GM18519 (cell line): Measurements from ENCODE around the gene VTI1B.

Experiments
- ATAC-seq: cut with Tn5 transposase; IDR thresholded peaks from one replicate; pipeline ENCODE4 v1.9.1; 2021; ENCODE audit warnings: mild to moderate bottlenecking, moderate library complexity; ENCODE audit not compliant: unreplicated experiment, low FRiP score

Gene VTI1B

DNA sequence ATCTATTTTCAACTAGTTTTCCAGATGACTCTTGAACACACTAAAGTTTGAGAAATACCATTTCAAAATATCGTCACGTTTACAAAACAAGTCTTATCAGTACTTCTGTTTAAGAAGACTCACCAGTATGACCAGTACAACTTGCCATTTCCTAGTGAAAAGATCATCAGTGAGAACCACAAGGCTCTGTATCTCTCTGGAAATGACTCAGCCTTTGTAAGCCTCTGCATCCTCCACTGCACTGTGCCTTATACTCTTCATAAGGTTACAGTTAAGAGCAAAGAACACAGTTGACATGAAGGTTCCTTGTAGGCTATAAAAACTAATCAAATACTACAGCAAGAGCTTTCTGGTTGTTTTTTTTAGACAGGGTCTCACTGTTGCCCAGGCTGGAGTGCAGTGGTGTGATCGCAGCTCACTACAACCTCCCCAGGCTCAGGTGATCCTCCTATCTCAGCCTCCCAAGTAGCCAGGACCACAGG is 5.7 kb upstream of the VTI1B start:
- peak; percentile 90 for ATAC-seq

DNA sequence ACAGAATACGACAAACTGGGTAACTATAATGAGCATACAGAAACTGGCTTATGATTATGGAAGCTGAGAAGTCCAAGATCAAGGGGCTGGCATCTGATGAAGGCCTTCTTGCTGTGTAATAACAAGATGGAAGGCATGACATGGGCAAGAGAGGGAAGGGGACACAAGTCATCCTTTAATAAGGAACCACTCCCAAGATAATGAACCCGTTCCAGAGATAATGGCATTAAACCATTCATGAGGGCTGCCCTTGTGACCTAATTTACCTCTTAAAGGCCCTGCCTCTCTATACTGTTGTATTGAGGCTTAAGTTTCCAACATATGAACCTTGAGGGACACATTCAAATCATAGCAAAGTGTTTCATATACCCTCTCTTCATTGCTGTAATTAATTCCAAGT is 4.6 kb upstream of the VTI1B start:
- ATAC-seq: no peak

DNA sequence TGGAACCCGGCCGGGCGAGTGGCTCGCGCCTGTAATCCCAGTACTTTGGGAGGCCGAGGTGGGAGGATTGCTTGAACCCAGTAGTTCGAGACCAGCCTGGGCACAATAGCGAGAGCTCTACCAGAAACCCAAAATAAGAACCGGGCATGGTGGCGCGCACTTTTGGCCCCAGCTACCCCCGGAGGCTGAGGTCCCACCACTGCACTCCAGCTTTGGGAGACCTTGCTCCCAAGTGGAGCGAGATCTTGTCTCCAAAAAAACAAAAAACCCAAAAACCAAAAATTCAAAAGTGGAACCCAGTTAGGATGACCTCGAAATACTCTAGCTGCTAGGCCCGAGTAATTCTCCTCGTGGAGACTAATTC is 769 bp upstream of the VTI1B start:
- no peak for ATAC-seq

DNA sequence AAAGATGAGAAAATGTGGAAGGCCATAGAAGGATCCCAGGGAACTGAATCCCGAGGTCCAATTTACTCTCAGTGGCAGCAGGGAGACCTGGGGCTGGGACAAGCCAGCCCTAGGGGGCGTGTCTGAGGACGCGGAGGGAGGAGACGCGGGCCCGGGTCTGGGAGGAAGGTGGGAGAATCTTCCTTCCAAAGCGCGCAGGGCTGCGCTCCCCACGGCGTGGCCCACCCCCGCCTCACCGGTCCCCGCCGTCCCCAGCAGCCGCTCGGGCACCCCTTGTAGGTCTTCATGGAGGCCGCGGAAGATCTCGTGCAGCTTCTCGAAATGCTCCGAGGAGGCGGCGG is 323 bp downstream of the VTI1B start:
- peak; percentile 14 for ATAC-seq

DNA sequence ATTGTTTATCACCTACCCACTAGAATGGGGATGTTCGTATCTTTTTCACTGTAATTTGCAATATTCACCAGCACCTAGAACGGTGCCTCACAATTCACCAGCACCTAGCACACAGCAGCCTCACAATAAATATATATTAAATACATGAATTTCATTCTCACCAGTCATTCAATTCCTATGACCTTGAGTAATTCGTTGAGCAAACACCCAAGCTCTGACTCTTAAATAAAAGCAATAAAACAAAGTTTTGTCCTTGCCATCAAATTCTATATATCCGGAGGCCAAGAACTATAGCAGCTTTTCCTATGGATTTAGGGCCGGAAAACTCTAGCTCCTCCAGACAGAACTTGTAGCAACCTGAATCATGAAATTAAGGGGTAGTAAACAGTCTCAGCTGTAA is 981 bp downstream of the VTI1B start:
- no peak for ATAC-seq

DNA sequence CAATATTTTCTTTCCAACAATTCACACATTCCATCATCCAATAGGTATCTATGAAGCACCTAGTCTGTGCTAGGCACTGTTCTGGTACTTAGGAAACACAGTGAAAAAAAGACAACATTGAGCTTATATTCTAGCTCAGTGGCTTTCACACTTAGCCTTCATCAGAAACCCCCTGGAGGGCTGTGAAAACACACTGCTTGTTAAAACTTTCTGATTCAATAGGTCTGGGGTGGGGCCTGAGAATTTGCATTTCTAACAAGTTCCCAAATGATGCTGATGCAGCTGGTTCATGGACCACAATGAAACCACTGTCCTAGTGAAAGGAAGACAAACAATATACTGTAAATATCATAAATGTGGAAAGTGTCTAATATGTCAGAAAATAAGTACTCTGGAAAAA is 5.9 kb downstream of the VTI1B start:
- ATAC-seq: no peak

DNA sequence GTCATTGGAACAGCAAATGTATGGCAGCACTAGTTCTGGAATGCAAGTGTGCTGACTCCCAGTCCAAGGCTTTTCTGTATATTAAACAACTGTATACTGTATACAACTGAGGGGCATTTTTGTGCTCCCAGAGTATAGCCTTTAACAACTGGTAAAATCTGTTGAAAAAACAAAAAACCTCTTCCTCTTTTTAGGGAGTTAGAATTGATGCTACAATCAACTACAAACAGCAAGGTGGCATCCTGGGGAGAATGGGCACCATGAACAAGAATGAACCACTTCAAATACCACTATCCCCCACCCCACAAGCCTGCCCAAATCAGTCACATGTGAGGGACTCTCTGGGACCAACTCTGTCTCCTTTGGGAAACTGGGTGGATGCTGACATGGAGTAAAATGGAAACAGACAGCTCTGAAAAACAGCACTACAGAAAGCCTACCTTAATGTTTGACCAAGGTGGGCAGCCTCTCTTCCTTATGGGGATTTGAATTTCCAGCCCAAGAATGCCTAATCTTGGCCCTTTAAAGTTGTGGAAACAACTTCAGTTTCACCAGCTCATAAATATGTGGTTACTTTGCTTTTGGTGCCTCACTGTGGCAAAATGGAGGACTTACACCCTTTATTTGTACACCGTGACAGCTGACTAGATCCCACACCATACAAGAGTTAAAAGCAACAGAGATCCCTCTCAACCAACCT is 7.5 kb downstream of the VTI1B start:
- ATAC-seq: peak; percentile 48

DNA sequence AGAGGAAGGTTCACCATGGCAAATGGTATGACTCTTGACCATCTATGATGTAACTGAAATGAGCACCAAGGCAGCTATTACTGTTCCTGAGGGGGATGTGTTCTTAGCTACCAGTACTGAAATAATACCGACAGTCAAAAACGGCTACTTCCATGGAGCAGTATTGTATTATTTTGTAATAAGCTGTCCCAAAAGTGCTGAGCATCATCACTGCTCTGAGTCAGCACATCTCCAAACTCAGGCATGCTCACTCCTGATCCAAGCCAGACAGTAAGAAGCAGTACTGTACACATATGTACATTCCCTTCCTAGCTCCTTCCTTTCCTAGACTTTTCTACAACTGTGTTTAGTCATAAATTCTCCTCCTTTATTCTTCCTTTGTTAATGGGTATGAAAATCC is 8.6 kb downstream of the VTI1B start:
- ATAC-seq: no peak

DNA sequence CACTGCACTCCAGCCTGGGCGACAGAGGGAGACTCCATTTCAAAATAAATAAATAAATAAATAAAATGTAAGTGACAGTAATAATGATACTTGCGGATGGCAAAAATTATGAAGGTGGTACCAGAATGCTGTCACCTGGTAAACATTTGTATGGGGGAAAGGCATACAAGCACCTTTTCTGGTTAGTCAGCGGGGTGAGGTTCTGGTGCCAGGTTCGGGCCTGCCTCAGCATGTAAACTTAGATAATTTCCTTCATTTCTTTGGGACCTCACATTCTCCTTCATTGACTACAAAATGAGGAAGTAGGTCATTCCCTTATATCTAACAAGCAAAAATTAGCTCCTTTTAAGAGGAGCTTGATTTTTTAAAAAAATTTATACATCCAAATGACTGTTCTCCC is 10.8 kb downstream of the VTI1B start:
- ATAC-seq: no peak

DNA sequence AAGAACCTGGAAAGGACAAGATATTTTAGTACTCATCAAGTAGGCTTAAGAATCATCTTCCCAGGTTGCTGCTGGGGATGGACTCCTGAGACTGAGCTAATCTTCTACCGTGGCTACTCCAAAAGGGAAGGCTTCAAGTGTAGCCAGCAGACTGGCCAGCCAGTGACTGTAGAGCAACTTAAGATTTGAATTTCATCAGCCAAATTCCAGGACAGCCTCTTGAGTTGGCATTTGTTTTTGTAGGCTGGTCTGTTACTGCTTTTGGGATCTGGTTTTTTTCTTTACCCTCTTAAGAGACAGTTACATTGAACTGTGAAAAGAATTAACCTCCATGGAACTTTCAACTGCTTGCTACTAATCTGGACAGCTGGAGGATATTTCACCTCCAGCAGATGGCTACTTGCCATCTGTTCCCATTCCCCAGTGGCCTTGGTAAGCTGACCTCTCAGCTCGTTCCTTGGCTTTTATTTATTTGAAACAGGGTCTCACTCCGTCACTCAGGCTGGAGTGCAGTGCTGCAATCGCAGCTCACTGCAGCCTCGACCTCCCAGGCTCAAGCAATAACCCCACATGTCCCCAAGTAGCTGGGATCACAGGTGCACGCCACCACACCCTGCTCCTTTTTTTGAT is 20.7 kb downstream of the VTI1B start:
- no peak for ATAC-seq

DNA sequence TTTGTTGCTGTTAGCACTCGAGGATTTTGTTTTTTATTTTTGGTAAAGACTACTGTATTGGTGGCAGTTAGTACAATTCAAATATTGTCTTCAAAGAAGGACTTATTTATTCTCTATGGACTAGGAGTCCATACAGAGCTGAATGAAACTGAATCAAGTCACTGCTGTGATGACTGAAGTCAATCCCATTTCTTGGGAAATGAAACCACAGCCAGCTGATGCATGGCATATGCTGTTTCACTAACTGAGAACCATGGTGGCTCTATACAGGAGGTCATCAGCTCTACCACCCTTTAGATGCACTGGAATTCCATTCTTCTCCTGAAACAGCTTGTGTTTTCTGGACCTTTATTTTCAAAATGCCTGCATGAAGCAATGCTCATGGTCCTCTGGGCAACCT is 22.2 kb downstream of the VTI1B start:
- ATAC-seq: no peak

DNA sequence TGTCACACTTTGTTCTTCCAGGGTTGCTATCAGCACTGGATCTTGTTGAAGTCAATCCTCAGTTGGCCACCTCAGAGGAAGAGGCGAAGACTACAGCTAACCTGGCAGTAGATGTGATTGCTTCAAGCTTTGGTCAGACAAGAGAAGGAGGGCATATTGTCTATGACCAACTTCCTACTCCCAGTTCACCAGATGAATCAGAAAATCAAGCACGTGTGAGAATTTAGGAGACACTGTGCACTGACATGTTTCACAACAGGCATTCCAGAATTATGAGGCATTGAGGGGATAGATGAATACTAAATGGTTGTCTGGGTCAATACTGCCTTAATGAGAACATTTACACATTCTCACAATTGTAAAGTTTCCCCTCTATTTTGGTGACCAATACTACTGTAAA is 23.7 kb downstream of the VTI1B start:
- ATAC-seq: no peak

DNA sequence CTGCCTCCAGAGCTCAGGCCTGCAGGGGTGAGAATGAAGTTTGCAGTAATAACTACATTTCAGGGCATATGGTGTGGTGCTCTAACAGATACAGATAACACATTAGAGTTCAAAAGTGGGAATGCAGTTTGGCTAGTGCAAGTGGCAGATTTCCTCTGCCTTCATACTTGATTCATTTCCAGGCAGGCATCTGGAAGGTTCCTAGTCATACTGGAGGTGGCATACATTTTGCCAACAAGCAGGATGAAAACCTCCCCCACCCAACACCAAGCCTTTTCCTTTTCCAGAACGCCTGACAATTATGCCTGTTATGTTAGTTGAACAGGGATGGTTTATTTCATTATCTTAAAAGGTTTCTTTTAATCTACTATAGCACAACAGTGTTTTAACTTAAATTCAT is 24.3 kb downstream of the VTI1B start:
- no peak for ATAC-seq

DNA sequence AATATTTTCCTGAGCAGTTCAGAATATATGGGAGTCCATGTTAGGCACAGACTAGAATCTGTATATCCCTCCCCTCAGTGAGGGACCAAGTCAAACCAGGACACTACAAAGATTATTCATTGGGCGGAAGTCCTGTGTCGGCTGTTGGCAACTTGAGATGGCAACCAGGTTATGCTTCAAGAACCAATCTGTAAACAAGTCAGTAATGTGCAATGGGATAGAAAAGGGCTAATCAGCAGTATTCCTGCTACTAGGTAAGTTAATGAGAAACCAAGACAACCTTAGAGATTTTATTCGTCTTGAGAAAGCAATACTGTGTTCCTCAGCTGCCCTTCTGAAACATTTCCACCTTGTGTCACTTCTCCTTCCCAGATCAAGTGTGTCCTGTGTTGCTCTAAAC is 28.3 kb downstream of the VTI1B start:
- no peak for ATAC-seq

DNA sequence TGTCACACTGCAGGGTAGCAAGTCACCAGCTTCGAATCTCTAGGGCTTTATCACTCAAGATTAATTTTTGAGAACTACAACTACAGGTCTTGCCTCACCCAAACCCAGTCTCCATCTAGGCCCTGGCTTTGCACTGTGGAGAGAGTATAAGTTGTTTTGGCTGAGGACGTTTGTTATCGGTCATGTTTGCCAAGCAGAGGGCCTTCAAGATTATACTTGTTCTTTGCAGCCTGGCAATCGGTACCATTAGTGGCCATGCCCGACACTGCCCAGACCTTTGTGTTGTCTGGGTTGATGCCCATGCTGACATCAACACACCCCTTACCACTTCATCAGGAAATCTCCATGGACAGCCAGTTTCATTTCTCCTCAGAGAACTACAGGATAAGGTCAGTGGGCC is 29.0 kb downstream of the VTI1B start:
- ATAC-seq: no peak

DNA sequence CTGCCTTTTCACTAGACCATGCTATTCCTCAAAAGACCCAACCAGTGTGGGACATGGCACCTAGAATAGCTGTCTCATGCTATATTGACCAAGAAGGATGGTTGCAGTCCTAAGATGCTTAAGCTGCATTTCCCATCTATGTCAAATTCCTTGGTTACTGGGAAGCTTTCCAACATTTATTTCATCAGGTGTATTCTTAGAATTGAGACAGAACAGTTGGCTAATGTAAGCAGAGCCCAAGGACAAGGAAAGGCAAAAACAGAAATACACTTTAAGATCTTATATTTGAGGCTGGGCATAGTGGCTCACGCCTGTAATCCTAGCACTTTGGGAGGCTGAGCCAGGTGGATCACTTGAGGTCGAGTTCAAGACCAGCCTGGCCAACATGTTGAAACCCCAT is 30.0 kb downstream of the VTI1B start:
- ATAC-seq: no peak

DNA sequence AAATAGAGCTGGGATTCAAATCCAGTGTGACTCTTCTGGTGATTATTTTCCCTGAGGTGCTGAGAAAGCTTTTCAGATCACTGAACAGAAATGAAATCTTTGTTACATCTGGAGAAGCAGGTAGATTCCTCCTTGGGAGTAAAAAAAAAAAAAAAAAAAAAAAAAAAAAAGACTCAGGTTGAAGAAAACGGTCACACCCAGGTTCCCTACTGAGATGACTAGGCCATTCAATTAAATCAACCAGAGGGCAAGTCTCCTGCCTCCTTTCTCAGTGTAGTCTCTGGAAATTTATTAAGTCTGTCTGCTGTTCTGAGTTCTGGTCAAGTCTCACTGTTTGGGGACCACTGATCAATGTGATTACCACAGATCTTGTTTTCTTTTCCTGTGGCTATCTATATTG is 30.7 kb downstream of the VTI1B start:
- no peak for ATAC-seq

DNA sequence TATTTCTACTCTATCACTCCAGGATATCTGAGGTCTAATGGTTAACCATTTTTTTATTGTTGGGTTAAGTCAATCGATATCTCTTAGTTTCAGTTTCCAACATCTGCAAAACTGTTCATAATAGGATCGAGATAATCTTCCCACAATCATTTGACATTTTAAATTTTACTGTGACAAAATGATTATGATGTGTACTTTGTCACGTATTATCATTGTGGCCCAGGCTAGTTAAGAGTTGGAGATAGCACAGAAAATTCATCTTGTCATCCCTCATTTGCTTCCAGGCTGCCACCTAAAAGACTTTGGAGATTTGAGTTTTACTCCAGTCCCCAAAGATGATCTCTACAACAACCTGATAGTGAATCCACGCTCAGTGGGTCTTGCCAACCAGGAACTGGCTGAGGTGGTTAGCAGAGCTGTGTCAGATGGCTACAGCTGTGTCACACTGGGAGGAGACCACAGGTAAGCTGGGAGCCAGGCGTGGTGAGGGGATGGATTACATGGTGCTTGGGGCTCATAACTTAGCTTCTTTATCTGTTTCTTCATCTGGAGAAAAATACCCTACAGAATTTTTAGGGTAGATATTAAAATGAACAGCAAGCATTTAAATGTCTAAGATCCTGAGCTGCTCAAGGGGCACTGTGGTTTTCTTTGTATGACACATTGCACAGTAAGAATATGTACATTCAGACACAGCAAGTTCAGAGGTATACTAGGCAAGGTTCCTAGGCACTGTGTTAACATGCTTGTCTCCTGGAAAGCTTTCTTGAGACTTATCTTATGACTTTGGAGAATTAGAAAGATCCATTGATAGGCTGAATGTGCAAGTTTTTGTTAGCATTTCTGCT is 32.3 kb downstream of the VTI1B start:
- ATAC-seq: no peak

DNA sequence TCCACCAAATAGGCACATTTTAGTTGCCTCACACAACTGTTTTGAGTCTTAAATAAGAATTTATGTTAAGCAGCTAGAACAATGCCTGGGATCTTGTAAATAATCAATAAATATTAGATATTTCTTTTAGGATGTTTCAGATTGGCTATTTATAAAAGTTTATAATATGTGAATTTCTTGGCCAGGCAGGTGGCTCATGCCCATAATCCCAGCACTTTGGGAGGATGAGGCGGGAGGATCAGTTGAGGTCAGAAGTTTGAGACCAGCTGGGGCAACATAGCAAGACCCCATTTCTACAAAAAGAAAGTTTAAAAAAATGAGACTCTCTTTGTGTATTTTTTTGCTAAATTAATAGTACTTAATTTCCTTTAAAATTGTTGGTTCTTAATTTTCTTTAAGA is 33.0 kb downstream of the VTI1B start:
- no peak for ATAC-seq

DNA sequence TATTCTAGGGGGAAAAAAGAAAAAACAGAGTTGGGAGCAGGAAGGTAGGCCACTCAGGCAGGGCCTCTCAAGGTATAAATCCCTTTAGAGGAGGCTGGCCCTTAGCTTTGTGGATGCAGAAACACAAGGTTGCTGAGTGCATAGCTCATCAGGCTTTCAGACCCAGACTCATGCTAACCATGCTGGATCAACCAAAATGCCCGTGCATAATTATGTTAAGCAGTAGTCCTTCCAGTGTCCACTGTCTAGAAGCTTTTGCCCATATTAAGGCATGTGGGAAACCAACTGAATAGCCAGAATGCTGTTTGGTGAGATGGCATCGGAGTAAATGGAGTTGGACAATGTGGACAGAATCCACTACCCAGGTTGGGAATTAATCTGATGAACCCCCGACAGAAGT is 35.8 kb downstream of the VTI1B start:
- ATAC-seq: no peak

DNA sequence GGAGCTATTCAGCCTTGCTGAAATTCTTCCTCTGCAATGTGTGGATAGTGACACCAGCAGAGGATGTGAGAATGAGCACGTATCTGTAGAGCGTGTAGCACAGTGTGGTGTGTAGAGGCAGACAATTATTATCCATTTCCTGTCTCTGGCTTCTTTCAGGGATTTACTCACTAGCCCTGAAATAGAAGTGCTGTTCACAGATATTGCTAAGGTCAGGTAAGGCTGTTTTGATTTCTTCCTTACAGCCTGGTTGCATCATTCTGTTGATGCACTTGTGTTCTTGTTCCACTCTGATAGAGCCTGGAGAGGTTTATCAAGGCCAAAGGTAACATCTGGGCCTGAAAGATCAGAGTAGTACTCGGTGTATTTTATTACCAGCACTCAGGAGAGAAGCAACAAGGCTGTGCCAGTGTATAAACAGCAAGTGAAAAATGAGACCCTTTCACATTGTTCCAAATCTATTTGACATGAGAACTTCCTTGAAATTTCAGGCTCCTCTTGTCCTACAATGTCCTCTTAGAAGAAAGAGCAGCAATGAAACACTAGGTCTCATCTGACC is 38.0 kb downstream of the VTI1B start:
- ATAC-seq: peak; percentile 51
